ENCODE results near the gene ATP10B. TPM values are rescaled to one million over a fixed set of nuclear protein-coding genes. Genes with fewer than 3 reads are reported as not detected.
"Not testable (repeated sequence)": the region's sequence is repeated elsewhere in the genome, so short reads cannot be mapped to it uniquely, and the experiment has no call there.

Gene ATP10B
- total and polyA plus RNA-seq, 3 experiments from 2014 or later, result not detected

- DNase-seq, result no peak
- Histone ChIP-seq H3K4me3 (ENCODE audit: low read length) (no peak overlapping the region), H3K27ac (ENCODE audit: low read depth, low read length) (no peak overlapping the region), H3K27me3 (ENCODE audit: insufficient read depth, low read length, poor library complexity, severe bottlenecking) (no peaks in the 10 kb centered on the region), H3K9me3 (ENCODE audit: low read length) (no peaks in the 10 kb centered on the region), H3K36me3 (ENCODE audit: insufficient read depth, low read length) (no peaks in the 10 kb centered on the region), H3K4me1 (ENCODE audit: insufficient read depth, low read length) (no peaks in the 10 kb centered on the region)
- peaks cover 0 to 2% of the 10 kb centered on the region in 2 donors for H3K27me3 Mint-ChIP-seq
- H3K9me3 Mint-ChIP-seq, result peaks cover 0 to 2% (median 0%) of the 10 kb centered on the region in 5 donors
- CTCF ChIA-PET, result no interaction called here
- H3K4me1 Mint-ChIP-seq, result no peaks in the 10 kb centered on the region
- no peak overlapping the region for H3K4me3 Mint-ChIP-seq
- POLR2A ChIA-PET, result no interaction called here
- no peaks in the 10 kb centered on the region for H3K36me3 Mint-ChIP-seq
- no peak overlapping the region for H3K27ac Mint-ChIP-seq
These were observed 109.0 kb downstream of the ATP10B start for GRCh38 chr5:160743027-160743426.

DNA sequence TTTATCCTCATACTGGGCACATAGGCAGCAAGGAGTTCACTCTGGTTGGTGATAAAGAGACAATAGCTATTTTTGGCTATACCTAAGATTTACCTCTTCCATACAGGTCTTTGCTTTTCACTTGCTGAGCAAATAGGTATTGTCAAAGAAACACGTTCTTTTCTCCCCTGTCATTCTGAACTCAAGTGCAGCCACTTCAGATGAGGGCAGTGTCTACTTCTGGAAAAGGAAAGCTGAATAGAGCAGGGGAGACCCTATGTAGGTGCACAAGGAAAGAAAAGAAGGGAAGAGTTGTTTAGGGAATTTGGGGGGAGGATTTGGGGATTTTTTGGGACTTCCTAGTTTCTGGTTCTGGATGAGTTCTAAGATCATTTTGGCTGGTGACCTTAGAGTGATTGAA, 109.6 kb downstream of the ATP10B start:
- Histone ChIP-seq H3K9me3 (ENCODE audit: low read length) (no peaks in the 10 kb centered on the region), H3K4me1 (ENCODE audit: insufficient read depth, low read length) (no peaks in the 10 kb centered on the region), H3K36me3 (ENCODE audit: insufficient read depth, low read length) (no peaks in the 10 kb centered on the region), H3K27ac (ENCODE audit: low read depth, low read length) (no peak overlapping the region), H3K4me3 (ENCODE audit: low read length) (no peak overlapping the region), H3K27me3 (ENCODE audit: insufficient read depth, low read length, poor library complexity, severe bottlenecking) (no peaks in the 10 kb centered on the region)
- POLR2A ChIA-PET, result no interaction called here
- no peak for DNase-seq
- Mint-ChIP-seq H3K27ac (no peak overlapping the region), H3K4me1 (no peaks in the 10 kb centered on the region), H3K27me3 (peaks cover 0 to 2% of the 10 kb centered on the region in 2 donors), H3K4me3 (no peak overlapping the region), H3K9me3 (peaks cover 0 to 2% (median 0%) of the 10 kb centered on the region in 5 donors), H3K36me3 (no peaks in the 10 kb centered on the region)
- CTCF ChIA-PET, result no interaction called here

GRCh38 chr5:160727296-160727997, 124.6 kb downstream of the ATP10B start:
- no peaks in the 10 kb centered on the region for H3K9me3 ChIP-seq (ENCODE audit: low read length)
- no peak for DNase-seq
- CTCF ChIA-PET, result no interaction called here
- Mint-ChIP-seq H3K36me3 (no peaks in the 10 kb centered on the region), H3K27me3 (peaks cover 5 to 9% of the 10 kb centered on the region in 2 donors), H3K4me3 (no peak overlapping the region), H3K9me3 (peaks cover 0 to 1% (median 0%) of the 10 kb centered on the region in 5 donors), H3K4me1 (no peaks in the 10 kb centered on the region), H3K27ac (no peak overlapping the region)
- POLR2A ChIA-PET, result no interaction called here
- H3K27ac ChIP-seq (ENCODE audit: low read depth, low read length), result no peak overlapping the region
- no peaks in the 10 kb centered on the region for H3K4me1 ChIP-seq (ENCODE audit: insufficient read depth, low read length)
- H3K27me3 ChIP-seq (ENCODE audit: insufficient read depth, low read length, poor library complexity, severe bottlenecking), result no peaks in the 10 kb centered on the region
- no peak overlapping the region for H3K4me3 ChIP-seq (ENCODE audit: low read length)
- H3K36me3 ChIP-seq (ENCODE audit: insufficient read depth, low read length), result no peaks in the 10 kb centered on the region

DNA sequence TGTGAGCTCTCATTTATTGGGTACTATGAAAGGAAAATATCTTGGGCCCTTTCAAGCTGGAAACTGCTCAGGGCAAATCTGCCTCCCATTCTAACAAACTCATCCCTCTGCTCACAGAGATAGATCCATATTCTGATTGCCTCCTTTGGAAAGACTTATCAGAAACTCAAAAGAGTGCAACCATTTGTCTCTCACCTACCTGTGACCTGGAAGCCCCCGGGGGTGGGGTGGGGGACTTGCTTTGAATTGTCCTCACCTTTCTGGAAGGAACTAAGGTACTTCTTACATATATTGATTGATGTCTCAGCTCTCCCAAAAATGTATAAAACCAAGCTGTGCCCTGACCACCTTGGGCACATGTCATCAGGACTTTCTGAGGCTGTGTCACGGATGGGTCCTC, 125.3 kb downstream of the ATP10B start:
- Histone ChIP-seq H3K27me3 (ENCODE audit: insufficient read depth, low read length, poor library complexity, severe bottlenecking) (no peaks in the 10 kb centered on the region), H3K4me1 (ENCODE audit: insufficient read depth, low read length) (no peaks in the 10 kb centered on the region), H3K36me3 (ENCODE audit: insufficient read depth, low read length) (no peaks in the 10 kb centered on the region), H3K27ac (ENCODE audit: low read depth, low read length) (no peak overlapping the region), H3K9me3 (ENCODE audit: low read length) (no peaks in the 10 kb centered on the region), H3K4me3 (ENCODE audit: low read length) (no peak overlapping the region)
- POLR2A ChIA-PET, result no interaction called here
- Mint-ChIP-seq H3K27ac (no peak overlapping the region), H3K4me3 (no peak overlapping the region), H3K36me3 (no peaks in the 10 kb centered on the region), H3K4me1 (no peaks in the 10 kb centered on the region), H3K9me3 (peaks cover 0 to 1% (median 0%) of the 10 kb centered on the region in 5 donors), H3K27me3 (peaks cover 5% of the 10 kb centered on the region in 2 donors)
- CTCF ChIA-PET, result no interaction called here
- no peak for DNase-seq

GRCh38 chr5:160720822-160721221, 131.2 kb downstream of the ATP10B start:
- no peak overlapping the region for H3K27ac Mint-ChIP-seq
- H3K36me3 Mint-ChIP-seq, result no peaks in the 10 kb centered on the region
- Histone ChIP-seq H3K27me3 (ENCODE audit: insufficient read depth, low read length, poor library complexity, severe bottlenecking) (no peaks in the 10 kb centered on the region), H3K4me1 (ENCODE audit: insufficient read depth, low read length) (no peaks in the 10 kb centered on the region), H3K4me3 (ENCODE audit: low read length) (no peak overlapping the region), H3K27ac (ENCODE audit: low read depth, low read length) (no peak overlapping the region), H3K9me3 (ENCODE audit: low read length) (no peaks in the 10 kb centered on the region), H3K36me3 (ENCODE audit: insufficient read depth, low read length) (no peaks in the 10 kb centered on the region)
- no peaks in the 10 kb centered on the region for H3K9me3 Mint-ChIP-seq
- no peak overlapping the region for H3K4me3 Mint-ChIP-seq
- ChIA-PET CTCF (no interaction called here), POLR2A (no interaction called here)
- H3K27me3 Mint-ChIP-seq, result peaks cover 4 to 7% of the 10 kb centered on the region in 2 donors
- no peaks in the 10 kb centered on the region for H3K4me1 Mint-ChIP-seq
- DNase-seq, result no peak

- H3K27ac Mint-ChIP-seq; H3K4me1 Mint-ChIP-seq; POLR2A ChIA-PET; H3K9me3 ChIP-seq (ENCODE audit: low read length); H3K4me3 Mint-ChIP-seq; H3K36me3 ChIP-seq (ENCODE audit: insufficient read depth, low read length); H3K4me1 ChIP-seq (ENCODE audit: insufficient read depth, low read length); H3K27me3 ChIP-seq (ENCODE audit: insufficient read depth, low read length, poor library complexity, severe bottlenecking); H3K36me3 Mint-ChIP-seq; CTCF ChIA-PET; H3K9me3 Mint-ChIP-seq; H3K27ac ChIP-seq (ENCODE audit: low read depth, low read length); H3K27me3 Mint-ChIP-seq; H3K4me3 ChIP-seq (ENCODE audit: low read length); DNase-seq: not testable (repeated sequence)
These were observed 136.5 kb downstream of the ATP10B start for GRCh38 chr5:160715508-160715907.

DNA sequence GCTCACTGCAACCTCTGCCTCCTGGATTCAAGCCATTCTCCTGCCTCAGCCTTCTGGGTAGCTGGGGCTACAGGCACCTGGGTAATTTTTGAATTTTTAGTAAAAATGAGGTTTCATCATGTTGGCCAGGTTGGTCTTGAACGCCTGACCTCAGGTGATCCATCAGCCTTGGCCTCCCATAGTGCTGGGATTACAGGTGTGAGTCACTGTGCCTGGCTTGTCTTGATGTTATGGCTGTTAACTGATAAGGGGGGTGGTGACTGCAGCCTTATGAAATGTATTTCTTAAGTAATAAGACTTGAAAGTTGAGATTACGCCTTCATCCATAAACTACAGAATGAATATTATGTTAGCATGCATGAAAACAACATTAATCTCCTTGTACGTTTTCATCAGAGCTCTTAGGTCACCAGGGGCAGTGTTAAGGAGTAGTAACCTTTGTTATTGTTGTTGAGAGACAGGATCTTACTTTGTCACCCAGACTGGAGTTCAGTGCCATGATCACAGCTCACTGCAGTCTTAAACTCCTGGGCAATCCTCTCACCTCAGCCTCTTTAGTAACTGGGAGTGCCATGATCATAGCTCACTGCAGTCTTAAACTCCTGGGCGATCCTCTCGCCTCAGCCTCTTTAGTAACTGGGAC, 148.3 kb downstream of the ATP10B start:
- H3K4me1 Mint-ChIP-seq, result no peaks in the 10 kb centered on the region
- DNase-seq, result no peak
- H3K4me3 ChIP-seq (ENCODE audit: low read length), result no peak overlapping the region
- no peaks in the 10 kb centered on the region for H3K36me3 ChIP-seq (ENCODE audit: insufficient read depth, low read length)
- H3K27ac ChIP-seq (ENCODE audit: low read depth, low read length), result no peak overlapping the region
- ChIA-PET CTCF (no interaction called here), POLR2A (no interaction called here)
- H3K4me1 ChIP-seq (ENCODE audit: insufficient read depth, low read length), result no peaks in the 10 kb centered on the region
- H3K9me3 ChIP-seq (ENCODE audit: low read length), result no peaks in the 10 kb centered on the region
- H3K9me3 Mint-ChIP-seq, result no peaks in the 10 kb centered on the region
- no peaks in the 10 kb centered on the region for H3K36me3 Mint-ChIP-seq
- no peaks in the 10 kb centered on the region for H3K27me3 ChIP-seq (ENCODE audit: insufficient read depth, low read length, poor library complexity, severe bottlenecking)
- H3K27ac Mint-ChIP-seq, result no peak overlapping the region
- H3K27me3 Mint-ChIP-seq, result peaks cover 0 to 4% of the 10 kb centered on the region in 2 donors
- no peak overlapping the region for H3K4me3 Mint-ChIP-seq

- H3K27ac Mint-ChIP-seq, result no peak overlapping the region
- H3K4me3 Mint-ChIP-seq, result no peak overlapping the region
- no peaks in the 10 kb centered on the region for H3K4me1 Mint-ChIP-seq
- H3K27me3 Mint-ChIP-seq, result peaks cover 0 to 4% of the 10 kb centered on the region in 2 donors
- Histone ChIP-seq H3K36me3 (ENCODE audit: insufficient read depth, low read length) (no peaks in the 10 kb centered on the region), H3K27me3 (ENCODE audit: insufficient read depth, low read length, poor library complexity, severe bottlenecking) (no peaks in the 10 kb centered on the region), H3K9me3 (ENCODE audit: low read length) (no peaks in the 10 kb centered on the region), H3K4me3 (ENCODE audit: low read length) (no peak overlapping the region), H3K4me1 (ENCODE audit: insufficient read depth, low read length) (no peaks in the 10 kb centered on the region), H3K27ac (ENCODE audit: low read depth, low read length) (no peak overlapping the region)
- no peaks in the 10 kb centered on the region for H3K9me3 Mint-ChIP-seq
- DNase-seq, result no peak
- ChIA-PET CTCF (no interaction called here), POLR2A (no interaction called here)
- H3K36me3 Mint-ChIP-seq, result no peaks in the 10 kb centered on the region
These were observed 149.1 kb downstream of the ATP10B start for GRCh38 chr5:160702934-160703333.
